NCI-H146 treated with DMSO at 0.1 percent for 48 hours (cell line): Measurements from ENCODE around the gene PARP11.

Experiments used
- DNase-seq: peaks from one replicate; lab custom pipeline; 2025; ENCODE audit not compliant: unreplicated experiment; lab: John Stamatoyannopoulos, UW

Gene PARP11

GRCh38 chr12:3775385-3776035 lies 97.7 kb downstream of the PARP11 start:
- no peak for DNase-seq

GRCh38 chr12:3772380-3772779 lies 100.8 kb downstream of the PARP11 start:
- no peak for DNase-seq

DNA sequence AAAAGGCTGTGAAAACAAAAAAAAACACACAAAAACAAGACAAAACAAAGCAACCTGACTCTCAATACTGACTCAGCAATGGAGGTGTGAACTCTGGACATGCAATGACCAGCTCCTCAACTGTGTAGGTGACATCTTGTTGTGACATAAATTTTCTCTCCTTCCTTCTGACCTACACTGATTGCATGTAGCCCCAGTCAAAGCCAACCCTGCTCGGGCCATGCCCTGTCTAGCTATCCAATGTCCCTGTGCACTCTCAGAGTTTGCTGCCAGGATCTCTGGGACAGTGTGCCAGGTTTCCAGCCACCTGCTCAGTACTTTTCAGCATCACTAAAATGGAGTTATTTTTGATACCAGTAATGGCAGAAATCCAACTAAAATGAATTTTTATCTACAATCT lies 101.3 kb downstream of the PARP11 start:
- no peak for DNase-seq

DNA sequence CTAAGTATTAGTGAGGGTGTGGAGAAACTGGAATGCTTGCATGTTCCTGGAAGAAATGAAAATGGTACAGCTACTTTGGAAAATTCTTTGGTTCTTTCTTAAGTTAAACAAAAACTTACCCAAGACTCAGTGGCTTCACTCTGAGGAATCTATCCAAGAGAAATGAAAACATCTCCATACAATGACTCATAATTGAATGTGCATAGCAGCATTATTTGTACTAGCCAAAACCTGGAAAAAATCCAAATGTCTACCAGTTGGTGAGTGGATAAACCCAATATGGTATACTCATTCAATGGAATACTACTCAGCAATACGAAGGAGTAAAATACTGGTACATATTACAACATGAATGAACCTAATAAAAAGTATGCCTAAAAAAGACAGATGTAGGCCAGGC lies 102.3 kb downstream of the PARP11 start:
- DNase-seq = no peak

DNA sequence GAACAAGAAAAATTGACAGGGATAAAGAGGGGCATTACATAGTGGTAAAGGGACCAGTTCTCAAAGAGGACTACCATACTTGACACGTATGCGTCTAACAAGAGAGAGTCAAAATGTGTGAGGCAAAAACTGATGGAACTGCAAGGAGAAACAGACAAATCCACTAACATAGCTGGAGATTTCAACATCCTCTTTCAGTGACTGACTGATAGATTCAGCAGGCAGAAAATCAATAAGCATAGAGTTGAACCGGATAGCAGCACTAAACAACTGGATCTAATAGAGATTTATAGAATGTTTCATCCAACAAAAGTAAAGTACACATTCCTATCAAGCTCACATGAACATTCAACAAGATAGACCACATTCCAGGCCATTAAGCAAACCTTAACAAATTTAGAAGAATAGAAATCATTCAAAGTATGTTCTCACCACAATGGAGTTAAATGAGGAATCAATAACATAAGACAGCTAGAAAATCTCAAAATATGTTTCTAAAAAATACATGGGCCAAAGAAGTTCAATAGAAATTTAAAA lies 104.2 kb downstream of the PARP11 start:
- DNase-seq = no peak

DNA sequence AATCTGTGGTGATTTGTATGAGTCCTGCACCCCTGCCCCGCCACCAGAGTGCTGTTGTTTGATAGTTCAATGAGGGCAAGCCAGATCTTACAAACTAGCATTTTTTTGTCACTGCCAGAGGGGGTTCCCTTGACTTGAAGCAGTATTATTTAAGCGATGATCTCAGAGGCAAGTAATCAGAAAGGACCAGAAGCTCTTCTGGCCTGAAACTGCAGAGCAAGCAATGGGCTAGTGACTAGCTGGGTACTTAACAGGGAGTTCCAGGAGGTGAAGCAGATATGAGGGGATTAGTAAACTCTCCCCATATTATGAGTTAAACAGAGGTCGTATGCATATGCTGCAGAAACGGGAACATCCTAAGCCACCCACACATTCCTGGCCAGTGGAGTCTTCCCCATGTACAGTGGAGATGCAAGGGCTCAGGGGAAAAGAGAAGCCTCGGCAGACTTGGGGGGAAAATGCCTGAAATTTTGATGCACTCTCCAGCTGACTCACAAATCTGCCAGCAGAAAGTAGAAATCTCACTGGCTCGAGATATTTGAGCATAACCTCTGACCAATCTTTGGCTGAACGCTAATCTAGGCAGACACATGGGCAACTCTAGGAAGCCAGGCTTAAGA lies 112.0 kb downstream of the PARP11 start:
- DNase-seq = no peak

DNA sequence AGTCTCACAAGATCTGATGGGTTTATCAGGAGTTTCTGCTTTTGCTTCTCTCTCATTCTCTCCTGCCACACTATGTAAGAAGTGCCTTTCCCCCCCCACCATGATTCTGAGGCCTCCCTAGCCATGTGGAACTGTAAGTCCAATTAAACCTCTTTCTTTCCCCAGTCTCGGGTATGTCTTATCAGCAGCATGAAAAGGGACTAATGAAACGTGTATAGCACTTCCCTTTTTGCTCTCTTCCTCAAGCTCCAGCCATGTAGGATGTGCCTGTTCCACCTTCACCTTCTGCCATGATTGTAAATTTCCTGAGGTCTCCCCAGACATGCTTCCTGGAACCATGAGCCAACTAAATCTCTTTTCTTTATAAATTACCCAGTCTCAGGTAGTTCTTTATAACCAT lies 113.3 kb downstream of the PARP11 start:
- no peak for DNase-seq
